ENCODE measurements around the gene SH3RF3. TPM values are rescaled to one million over a fixed set of nuclear protein-coding genes. Genes with fewer than 3 reads are reported as not detected.

Gene SH3RF3
- total RNA-seq, 1 donor from 2014 or later, result 6.3 TPM

DNA sequence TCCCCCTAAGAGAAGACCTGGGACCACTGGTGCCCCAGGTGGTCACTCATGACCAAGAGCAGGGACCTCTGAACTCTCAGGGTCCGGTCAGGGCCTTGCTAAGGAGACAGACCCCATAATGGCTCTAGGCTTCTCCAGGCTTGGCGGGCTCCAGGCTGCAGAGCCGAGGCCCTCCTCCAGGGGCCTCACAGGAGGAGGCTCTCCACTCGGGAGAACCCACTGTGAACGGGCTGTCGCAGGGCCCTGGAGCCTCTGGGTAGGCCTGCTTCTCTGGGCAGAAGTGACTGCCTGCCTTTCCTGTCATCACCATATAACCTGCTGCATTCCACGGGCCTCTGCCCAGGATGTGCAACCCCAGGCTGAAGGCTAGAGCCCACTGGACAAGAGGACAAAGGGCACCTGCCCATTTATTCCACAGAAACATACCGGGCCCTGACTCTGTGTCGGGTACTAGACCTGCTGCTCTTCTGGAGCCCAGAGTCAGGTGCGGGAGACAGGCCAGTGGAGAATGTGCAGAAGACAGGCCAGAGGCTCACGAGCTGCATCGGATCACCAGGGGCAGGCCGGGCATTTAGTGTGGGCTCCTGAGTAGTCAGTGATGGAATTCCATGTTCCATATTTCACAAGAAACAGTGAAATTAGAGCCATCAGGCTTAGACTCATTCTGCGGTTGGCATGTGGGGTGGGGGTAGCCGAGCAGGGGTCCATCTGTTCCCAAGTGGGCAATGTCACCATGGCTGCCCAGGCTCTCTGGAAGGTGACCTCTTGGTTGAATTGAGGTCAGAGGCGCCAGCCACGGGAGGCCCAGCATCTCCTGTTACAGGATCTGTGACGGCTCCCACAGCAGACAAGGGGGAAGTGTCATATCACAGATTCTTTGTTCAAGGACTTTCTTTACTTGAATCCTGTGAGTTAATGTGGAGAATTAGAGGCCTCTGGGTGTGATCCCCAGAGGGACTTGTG is 220.8 kb downstream of the SH3RF3 start:
- DNase-seq (ENCODE audit: low read depth, low spot score), result no peak

GRCh38 chr2:109350526-109350925 is 221.5 kb downstream of the SH3RF3 start:
- no peak for DNase-seq (ENCODE audit: low read depth, low spot score)

- DNase-seq (ENCODE audit: low read depth, low spot score), result no peak
These were observed 222.3 kb downstream of the SH3RF3 start for GRCh38 chr2:109351164-109351756.

DNA sequence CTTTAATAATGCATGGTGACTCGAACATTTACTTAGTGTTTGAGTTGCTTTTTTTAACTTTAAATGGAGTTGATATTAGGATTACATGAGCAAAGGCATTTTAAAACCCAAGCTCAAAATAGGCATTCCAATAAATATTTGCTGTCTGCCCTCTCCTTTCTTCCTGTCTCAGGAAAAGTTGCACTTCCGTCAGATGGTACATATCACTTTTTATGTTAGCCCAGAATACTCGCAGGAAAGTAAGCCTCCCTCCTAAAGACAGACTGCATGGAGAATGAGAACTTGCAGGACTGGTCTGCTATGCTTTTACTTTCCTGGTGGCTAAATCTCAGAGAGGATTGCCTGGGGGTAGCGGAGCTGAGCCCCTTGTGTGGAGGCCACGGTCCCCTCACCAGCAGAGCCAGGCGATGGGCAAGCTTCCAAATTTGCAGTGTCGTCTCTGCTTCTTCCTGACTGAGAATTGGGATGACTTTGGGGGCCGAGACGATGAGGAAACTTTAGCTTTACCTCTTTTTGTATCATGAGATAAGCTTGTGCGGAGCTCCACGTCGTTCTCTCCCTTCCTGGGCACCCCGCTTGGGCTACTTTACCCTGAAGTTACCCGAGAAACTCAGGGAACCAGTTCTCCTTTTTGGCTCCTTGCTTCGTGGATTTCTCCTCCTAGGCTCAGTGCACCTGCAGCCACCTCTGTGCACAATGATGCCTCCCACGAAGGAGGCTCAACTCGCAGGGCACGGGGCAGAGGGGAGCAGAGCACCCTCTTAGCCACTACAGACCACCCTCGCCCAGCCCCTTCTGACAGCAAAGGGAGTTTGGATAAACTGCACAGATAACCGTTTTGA is 223.3 kb downstream of the SH3RF3 start:
- no peak for DNase-seq (ENCODE audit: low read depth, low spot score)

DNA sequence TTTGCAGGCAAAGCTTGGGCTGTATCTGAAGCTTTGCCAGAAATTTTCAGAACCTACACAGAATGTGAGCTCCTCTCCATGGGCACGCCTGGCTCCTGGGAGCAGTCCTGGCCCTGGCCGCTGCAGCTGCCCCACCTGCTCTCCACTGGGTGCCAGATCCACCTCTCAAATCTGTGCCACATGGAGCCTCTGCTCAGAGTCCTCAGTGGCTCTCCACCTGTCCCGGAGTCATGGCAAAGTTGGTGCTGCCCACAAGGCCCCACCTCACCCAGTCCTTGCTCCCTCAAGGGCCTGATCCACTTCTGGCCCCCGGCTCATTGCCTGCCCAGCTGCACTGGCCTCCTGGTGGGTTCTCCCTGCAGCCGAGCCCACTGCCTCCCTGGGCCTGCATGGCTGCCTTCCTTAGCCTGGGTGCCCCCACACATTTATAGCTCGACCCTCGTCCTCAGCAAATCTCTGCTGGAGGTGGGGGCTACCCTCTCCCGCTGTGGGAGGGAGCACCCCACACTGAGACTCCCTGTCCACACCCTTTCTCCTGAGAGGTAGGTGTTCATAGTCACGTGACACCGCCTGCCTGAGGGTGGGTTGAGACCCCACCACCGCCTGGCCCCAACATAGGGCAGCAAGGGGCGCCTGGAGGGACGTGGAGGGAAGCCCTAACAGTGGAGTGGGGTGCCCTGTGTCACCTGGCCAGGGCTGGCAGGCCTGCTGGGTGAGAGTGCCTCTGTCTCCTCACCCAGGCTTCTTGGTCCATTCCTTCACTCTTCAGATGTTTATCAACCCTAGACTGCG is 224.1 kb downstream of the SH3RF3 start:
- no peak for DNase-seq (ENCODE audit: low read depth, low spot score)

- DNase-seq (ENCODE audit: low read depth, low spot score), result no peak
These were observed 225.1 kb downstream of the SH3RF3 start for GRCh38 chr2:109353806-109354745.

GRCh38 chr2:109355192-109355843 is 226.3 kb downstream of the SH3RF3 start:
- no peak for DNase-seq (ENCODE audit: low read depth, low spot score)

DNA sequence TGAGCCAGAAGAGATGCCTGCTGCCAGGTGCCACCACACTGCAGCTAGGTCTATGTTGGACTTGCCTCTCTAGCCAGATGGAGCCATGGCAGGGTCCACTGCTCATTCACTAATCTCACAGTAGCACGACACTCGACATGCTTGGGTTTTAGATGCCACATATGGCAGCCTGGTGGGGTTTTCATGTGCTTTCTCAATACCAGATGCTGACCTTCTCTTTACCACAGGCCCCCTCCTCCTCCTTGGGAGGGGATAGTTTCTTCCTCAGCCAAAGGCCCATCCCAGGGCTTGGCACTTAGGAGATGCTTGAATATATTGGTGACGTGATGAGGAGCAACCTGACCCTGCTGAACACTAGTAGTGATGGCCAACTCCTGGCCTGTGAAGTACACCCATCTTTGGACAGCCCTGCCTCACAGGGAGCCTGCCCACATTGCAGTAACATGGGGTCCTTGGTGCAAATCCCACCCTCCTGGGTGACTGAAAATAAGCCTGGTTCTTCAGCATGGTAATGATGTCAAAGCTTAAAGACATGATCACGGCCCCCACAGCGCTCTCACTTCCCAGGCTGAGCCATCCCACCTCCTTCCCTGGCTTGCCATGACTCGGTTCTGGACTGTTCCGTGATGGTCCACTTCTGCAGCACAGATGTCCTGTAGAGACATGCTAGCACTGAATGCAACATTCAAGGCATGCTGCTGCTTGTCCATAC is 227.5 kb downstream of the SH3RF3 start:
- no peak for DNase-seq (ENCODE audit: low read depth, low spot score)

DNA sequence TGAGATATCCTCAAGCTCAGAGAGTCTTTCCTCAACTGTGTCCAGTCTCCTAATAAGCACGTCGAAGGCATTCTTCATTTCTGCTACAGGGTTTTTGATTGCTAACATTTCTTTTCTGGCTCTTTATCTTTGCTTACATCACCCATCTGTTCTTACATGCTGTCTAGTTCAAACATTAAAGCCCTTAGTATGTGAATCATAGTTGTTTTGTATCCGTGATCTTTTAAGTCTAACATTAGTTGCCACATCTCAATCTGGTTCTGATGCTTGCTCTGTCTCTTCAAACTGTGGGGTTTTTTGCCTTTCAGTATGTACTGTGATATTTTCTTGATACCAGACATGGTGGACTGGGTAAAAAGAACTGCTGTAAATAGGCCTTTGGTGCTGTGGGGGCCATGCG is 235.2 kb downstream of the SH3RF3 start:
- DNase-seq (ENCODE audit: low read depth, low spot score), result no peak

DNA sequence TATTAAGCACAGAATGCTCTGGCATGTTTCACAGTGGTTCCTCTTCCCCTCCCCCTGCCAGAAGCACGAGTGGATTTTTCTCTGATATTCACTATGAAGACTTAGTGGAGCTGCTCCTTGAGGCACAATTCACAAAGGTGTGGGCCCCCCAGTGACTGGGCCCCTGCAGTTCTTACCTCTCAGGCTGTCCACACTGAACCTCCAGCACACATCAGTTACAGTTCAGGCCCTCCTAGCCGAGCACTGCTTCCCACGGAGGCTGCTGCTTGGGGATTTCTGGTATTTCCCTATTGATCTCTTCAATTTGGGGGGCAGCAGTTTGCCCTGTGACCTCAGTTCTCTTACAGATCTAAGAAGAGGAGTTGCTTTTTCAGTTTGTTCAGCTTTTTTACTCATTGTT is 236.1 kb downstream of the SH3RF3 start:
- no peak for DNase-seq (ENCODE audit: low read depth, low spot score)

- DNase-seq (ENCODE audit: low read depth, low spot score), result no peak
These were observed 238.7 kb downstream of the SH3RF3 start for GRCh38 chr2:109367683-109368082.

GRCh38 chr2:109368798-109369197 is 239.8 kb downstream of the SH3RF3 start:
- DNase-seq (ENCODE audit: low read depth, low spot score), result no peak

GRCh38 chr2:109369671-109370191 is 240.7 kb downstream of the SH3RF3 start:
- DNase-seq (ENCODE audit: low read depth, low spot score), result no peak

GRCh38 chr2:109370399-109371035 is 241.5 kb downstream of the SH3RF3 start:
- DNase-seq (ENCODE audit: low read depth, low spot score), result no peak

DNA sequence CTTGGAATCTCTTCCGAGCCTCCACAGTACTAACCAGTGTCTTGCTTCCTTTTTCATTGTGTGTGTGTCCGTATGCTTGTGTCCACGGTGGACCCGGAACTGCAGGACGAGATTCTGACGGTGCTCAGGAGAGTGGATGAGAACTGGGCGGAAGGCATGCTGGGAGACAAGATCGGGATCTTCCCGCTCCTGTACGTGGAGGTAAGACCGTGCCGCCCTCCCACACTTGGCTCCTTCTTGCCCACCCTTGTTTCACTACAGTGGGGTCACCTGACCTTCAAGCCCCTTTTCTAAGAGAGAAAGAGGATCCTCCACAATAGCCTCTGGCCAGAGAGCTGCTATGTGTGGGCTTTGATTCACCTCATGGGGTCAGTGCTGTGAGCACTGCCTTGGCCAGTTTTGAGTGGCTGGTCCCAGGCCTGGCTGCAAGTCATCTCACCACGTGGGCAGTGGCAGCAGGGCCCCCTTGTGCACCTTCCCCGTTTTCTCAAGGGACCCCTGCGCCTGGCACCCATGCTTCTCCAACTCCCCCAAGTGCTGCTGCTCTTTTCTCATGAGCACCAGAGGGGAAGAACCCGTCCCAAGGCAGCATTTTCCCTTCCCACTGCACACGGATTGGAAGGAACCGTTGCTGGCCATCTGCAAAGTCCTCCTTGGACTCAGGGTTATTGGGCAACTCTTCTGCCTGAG is 242.6 kb downstream of the SH3RF3 start:
- DNase-seq (ENCODE audit: low read depth, low spot score), result no peak

DNA sequence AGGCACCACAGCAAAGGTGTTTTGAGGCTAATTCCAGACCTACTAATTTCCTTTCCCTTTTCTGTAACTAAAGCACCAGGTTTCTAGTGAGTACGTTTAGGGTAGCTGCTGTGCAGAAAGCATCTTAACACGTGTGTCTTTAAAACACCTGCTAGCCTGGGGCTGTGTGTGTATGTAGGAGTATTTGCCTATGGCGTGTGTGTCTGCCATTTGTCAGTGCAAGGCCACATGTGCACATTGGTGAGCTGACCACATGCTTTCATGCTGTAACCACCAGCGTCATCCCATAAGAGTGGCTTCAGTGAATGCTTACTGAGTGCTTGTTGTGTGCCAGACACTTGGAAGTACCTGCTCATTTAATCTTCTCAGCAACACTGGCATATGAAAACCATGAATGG is 243.2 kb downstream of the SH3RF3 start:
- DNase-seq (ENCODE audit: low read depth, low spot score), result no peak

GRCh38 chr2:109372614-109373013 is 243.6 kb downstream of the SH3RF3 start:
- DNase-seq (ENCODE audit: low read depth, low spot score), result no peak

All from pulmonary artery endothelial cell (primary cell).